Cardiac fibroblast (primary cell): ENCODE results near the gene SH3D19.
A peak's percentile ranks its signal among the peaks of the same experiment; 100 is the strongest.

Experiments used
- DNase-seq, 2 donors: peaks; one replicate each; pipeline versions ENCODE4 v3.0.0 to v3.0.0-alpha.2; 2010; ENCODE audit warnings: low read depth in 2 of 2
- H3K4me3 ChIP-seq, 2 donors: replicated peaks in 1 of 2; 1 replicate in 1 of 2; 2 replicates in 1 of 2; pipeline ENCODE4 v1.5.1; 2011; ENCODE audit warnings: low read depth in 2 of 2, low read length in 2 of 2, mild to moderate bottlenecking in 2 of 2, moderate library complexity in 1 of 2
- TF ChIP-seq, protein P1 (sequence below): IDR thresholded peaks from one replicate; pipeline ENCODE4 v1.5.1; 2011; ENCODE audit warnings: low read depth, mild to moderate bottlenecking, low read length, inconsistent platforms

Gene SH3D19

DNA sequence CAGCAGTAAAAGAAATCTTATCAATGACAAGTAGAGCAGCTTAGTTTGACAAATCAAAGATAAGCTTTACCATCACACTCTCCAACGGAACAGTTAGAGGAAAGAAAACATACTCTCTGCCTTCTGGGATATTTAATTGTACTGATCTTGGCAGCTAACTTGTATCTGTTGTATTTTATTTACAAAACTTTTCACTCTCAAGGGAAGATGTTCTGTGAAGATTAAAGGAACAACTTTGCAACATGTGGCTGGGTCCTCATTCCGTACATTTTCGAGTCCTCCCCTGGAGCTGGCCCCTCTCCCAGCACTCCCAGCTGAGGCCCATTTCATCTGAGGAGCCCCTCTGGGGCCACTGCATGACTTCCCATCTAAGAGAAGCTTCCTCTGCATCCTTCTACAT, 151.5 kb downstream of the SH3D19 start:
- no peak overlapping the region for H3K4me3 ChIP-seq
- peak; percentile 51 to 89 for DNase-seq
- TF ChIP-seq, protein P1, sequence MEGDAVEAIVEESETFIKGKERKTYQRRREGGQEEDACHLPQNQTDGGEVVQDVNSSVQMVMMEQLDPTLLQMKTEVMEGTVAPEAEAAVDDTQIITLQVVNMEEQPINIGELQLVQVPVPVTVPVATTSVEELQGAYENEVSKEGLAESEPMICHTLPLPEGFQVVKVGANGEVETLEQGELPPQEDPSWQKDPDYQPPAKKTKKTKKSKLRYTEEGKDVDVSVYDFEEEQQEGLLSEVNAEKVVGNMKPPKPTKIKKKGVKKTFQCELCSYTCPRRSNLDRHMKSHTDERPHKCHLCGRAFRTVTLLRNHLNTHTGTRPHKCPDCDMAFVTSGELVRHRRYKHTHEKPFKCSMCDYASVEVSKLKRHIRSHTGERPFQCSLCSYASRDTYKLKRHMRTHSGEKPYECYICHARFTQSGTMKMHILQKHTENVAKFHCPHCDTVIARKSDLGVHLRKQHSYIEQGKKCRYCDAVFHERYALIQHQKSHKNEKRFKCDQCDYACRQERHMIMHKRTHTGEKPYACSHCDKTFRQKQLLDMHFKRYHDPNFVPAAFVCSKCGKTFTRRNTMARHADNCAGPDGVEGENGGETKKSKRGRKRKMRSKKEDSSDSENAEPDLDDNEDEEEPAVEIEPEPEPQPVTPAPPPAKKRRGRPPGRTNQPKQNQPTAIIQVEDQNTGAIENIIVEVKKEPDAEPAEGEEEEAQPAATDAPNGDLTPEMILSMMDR, result no peak

DNA sequence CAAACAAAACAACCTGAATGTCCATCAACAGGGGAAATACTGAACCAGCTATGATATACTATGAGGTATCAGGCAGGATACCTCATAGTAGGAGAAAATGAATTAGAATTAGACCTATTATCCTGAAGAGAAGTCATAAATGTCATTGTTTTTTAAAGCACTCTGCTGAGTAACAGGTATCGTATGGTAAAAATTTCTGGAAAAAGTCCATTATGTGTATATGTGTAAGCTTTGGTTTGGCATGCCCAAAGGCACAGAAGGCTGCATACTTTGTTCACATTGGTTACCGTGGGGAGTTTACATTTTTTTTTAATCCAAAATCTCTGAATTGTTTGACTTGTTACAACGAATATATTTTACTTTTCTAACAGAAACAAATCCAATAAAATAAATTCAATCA, 155.5 kb downstream of the SH3D19 start:
- DNase-seq, result peak; percentile 40 to 68
- no peak overlapping the region for H3K4me3 ChIP-seq
- TF ChIP-seq, protein P1, result no peak

DNA sequence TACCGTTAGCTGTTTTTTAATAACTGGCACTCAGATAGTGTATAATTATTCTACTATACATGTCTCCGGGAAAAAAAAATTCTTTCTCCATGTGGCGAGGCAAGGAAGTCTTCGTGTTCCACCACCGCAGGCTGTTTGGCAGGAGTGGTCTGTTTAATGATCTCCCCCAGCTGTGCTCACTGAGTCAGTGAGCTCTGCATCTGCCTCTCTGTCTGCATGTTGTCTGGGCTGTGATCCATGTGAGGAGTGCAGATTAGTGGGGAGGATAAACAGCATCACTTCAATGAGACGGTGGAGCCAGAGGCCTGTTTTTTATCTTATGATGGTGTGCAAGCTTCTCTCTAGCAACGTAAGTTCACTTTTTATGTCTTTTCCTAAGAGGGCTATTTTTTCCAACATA, 156.2 kb downstream of the SH3D19 start:
- no peak overlapping the region for H3K4me3 ChIP-seq
- DNase-seq, result peak; percentile 95 to 96
- TF ChIP-seq, protein P1, result no peak

DNA sequence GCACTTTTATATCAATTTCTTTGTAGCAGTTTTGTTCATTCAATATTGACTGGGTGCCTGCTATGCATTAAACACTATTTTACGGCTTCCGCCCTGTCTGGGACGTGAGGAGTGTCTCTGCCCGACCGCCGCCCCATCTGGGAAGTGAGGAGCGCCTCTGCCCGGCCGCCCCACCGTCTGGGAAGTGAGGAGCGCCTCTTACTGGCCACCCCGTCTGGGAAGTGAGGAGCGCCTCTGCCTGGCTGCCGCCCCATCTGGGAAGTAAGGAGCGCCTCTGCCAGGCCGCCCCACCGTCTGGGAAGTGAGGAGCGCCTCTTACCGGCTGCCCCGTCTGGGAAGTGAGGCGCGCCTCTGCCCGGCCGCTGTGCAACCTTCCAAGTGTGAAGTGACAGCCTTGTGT, 157.8 kb downstream of the SH3D19 start:
- TF ChIP-seq, protein P1, result no peak
- H3K4me3 ChIP-seq, result no peak overlapping the region
- DNase-seq, result no peak

DNA sequence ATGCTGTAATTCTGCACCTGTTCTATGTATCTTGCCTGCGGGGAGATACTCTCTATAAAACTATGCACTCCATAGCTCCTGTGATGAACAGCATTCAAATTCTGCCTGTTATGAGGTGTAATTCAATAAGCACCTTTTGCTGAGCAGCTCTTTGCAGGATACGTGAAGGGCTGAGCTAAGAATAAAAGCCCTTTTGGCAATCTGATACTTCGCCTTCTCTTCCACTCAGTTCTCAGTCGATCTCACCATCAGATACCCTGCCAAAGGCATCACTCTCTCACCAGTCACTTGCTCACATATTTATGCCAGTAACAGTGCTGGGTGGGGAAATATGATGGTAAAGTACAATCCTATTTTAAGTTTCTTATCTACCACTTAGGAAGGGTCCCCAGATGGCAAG, 158.8 kb downstream of the SH3D19 start:
- TF ChIP-seq, protein P1, result no peak
- no peak for DNase-seq
- H3K4me3 ChIP-seq, result no peak overlapping the region

DNA sequence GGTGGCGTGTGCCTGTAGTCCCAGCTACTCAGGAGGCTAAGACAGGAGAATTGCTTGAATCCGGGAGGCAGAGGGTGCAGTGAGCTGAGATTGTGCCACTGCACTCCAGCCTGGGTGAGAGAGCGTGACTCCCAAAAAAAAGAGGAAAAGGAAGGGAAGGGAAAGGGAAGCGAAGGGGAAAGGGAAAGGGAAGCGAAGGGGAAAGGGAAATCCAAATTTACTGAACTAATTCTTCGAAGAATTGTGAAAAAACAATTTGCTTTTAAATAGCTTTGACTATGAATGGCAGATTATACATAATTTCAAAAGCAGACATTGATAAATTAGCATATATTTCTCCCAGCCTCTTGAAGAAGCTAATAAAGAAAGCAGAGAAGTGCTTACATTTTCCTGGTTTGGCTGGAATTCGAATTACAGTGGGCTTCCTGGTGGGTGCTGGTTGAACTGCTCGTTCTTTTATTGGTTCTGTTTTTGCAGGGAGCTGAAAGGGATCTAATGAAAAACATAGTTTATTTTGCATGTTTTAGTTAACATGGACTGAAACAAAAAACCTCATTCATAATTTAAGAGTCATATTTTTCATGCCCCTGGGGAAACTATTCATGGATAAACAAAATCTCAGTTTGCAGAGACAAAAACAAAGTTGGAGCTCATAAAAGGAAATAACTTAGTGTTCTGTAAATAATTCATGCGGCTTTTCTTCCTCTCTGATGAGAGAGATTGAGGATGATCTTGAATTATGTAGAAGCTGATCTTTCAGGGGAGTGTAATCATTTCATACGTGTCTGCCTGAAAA, 160.0 kb downstream of the SH3D19 start:
- peak in 1 of 2 donors; percentile 47 for DNase-seq
- TF ChIP-seq, protein P1, result no peak

More for the DNA sequence above, 160.0 kb downstream of the SH3D19 start:
- H3K4me3 ChIP-seq, result no peak overlapping the region
